ENCODE data around the gene HDGFL3. TPM values are rescaled to one million over a fixed set of nuclear protein-coding genes. Genes with fewer than 3 reads are reported as not detected.
A peak's percentile ranks its signal among the peaks of the same experiment; 100 is the strongest.

HDGFL3 gene
- total RNA-seq, 1 donor = 52.0 TPM

- TF ChIP-seq CTCF (IDR thresholded peaks at IDR 0.05; ENCODE audit: insufficient read depth, low read length) = no peak
These were observed 7.5 kb downstream of the HDGFL3 start for GRCh38 chr15:83200162-83200561.

GRCh38 chr15:83199288-83199687, 8.3 kb downstream of the HDGFL3 start:
- TF ChIP-seq CTCF (IDR thresholded peaks at IDR 0.05; ENCODE audit: insufficient read depth, low read length) = no peak
- no peak overlapping the region for H3K4me3 ChIP-seq (ENCODE audit: low read depth, low read length)
- no peak for DNase-seq (ENCODE audit: low read depth)

More at GRCh38 chr15:83200162-83200561, 7.5 kb downstream of the HDGFL3 start:
- DNase-seq (ENCODE audit: low read depth) = peak; percentile 59
- H3K4me3 ChIP-seq (ENCODE audit: low read depth, low read length) = no peak overlapping the region

- H3K4me3 ChIP-seq (ENCODE audit: low read depth, low read length) = no peak overlapping the region
- no peak for TF ChIP-seq CTCF (IDR thresholded peaks at IDR 0.05; ENCODE audit: insufficient read depth, low read length)
- no peak for DNase-seq (ENCODE audit: low read depth)
These were observed 9.1 kb downstream of the HDGFL3 start for GRCh38 chr15:83198476-83198875.

GRCh38 chr15:83194528-83194927, 13.1 kb downstream of the HDGFL3 start:
- no peak overlapping the region for H3K4me3 ChIP-seq (ENCODE audit: low read depth, low read length)
- DNase-seq (ENCODE audit: low read depth) = no peak
- TF ChIP-seq CTCF (IDR thresholded peaks at IDR 0.05; ENCODE audit: insufficient read depth, low read length) = no peak

- H3K4me3 ChIP-seq (ENCODE audit: low read depth, low read length) = no peak overlapping the region
- no peak for TF ChIP-seq CTCF (IDR thresholded peaks at IDR 0.05; ENCODE audit: insufficient read depth, low read length)
- DNase-seq (ENCODE audit: low read depth) = no peak
These were observed 13.9 kb downstream of the HDGFL3 start for GRCh38 chr15:83193721-83194120.

GRCh38 chr15:83192742-83193141, 14.9 kb downstream of the HDGFL3 start:
- no peak for TF ChIP-seq CTCF (IDR thresholded peaks at IDR 0.05; ENCODE audit: insufficient read depth, low read length)
- DNase-seq (ENCODE audit: low read depth) = no peak
- no peak overlapping the region for H3K4me3 ChIP-seq (ENCODE audit: low read depth, low read length)

- H3K4me3 ChIP-seq (ENCODE audit: low read depth, low read length) = no peak overlapping the region
- DNase-seq (ENCODE audit: low read depth) = no peak
- no peak for TF ChIP-seq CTCF (IDR thresholded peaks at IDR 0.05; ENCODE audit: insufficient read depth, low read length)
These were observed 17.2 kb downstream of the HDGFL3 start for GRCh38 chr15:83190450-83190849.
